Body of pancreas (tissue), 4 donors: Measurements from ENCODE around the gene SYVN1. TPM values are rescaled to one million over a fixed set of nuclear protein-coding genes. Genes with fewer than 3 reads are reported as not detected.

ENCODE experiments used
- ATAC-seq: fragments of 150-250 bp; one replicate; pipeline ENCODE4 v1.9.1; 2016
- DNase-seq, 4 donors: peaks; one replicate each; pipeline ENCODE4 v3.0.0-alpha.2; 2019
- H3K27ac ChIP-seq, 4 donors: fragments of 200-600 bp; sonication (generic); 1 replicate in 3 of 4; 2 replicates in 1 of 4; pipeline versions ENCODE4 v1.5.1 to v1.6.1; 2016 to 2019; ENCODE audit warnings: mild to moderate bottlenecking in 1 of 4, mixed read lengths in 1 of 4, moderate library complexity in 1 of 4
- H3K27me3 ChIP-seq, 2 donors: fragments of 200-600 bp; sonication (generic); one replicate each; pipeline ENCODE4 v1.6.0; 2016; ENCODE audit warnings: mild to moderate bottlenecking in 1 of 2
- H3K36me3 ChIP-seq, 2 donors: fragments of 200-600 bp; sonication (generic); replicated peaks in 1 of 2; 2 replicates each; pipeline ENCODE4 v1.5.1; 2016; ENCODE audit warnings: low read depth in 2 of 2; ENCODE audit not compliant: insufficient read depth in 1 of 2
- H3K4me1 ChIP-seq: fragments of 200-600 bp; sonication (generic); one replicate; pipeline ENCODE4 v1.6.0; 2016
- H3K4me3 ChIP-seq, 2 donors: fragments of 200-600 bp; sonication (generic); 1 replicate in 1 of 2; 2 replicates in 1 of 2; pipeline ENCODE4 v1.5.1; 2016 to 2019
- H3K9me3 ChIP-seq, 3 donors: fragments of 200-600 bp; sonication (generic); 1 replicate in 2 of 3; 2 replicates in 1 of 3; pipeline ENCODE4 v1.5.1; 2016
- POLR2A ChIP-seq, 3 donors: fragments of 450-650 bp; IDR thresholded peaks; one replicate each; pipeline ENCODE4 v1.6.1; 2016; ENCODE audit warnings: antibody characterized with exemption in 3 of 3, mild to moderate bottlenecking in 2 of 3
- WGBS, 2 donors: methylation state at CpG; one replicate each; pipeline ENCODE4 v1.1.5; 2017; 5-methylcytosine and 5-hydroxymethylcytosine counted together
- intact Hi-C: fragments of 100-400 bp; cut with DNase I; formaldehyde crosslinking; loops from one replicate; pipeline ENCODE4 v1.15.1; 2023
- total RNA-seq, 2 donors: library from RNA; depleted of rRNA; stranded (reverse); fragments of >200 nt; gene quantifications; one replicate each; pipeline ENCODE4 v1.1.0, GENCODE V29; 2016
- TF ChIP-seq, protein P1 (sequence below), 7 experiments: fragments of 450-650 bp in 4 of 7; fragments of 200-600 bp in 3 of 7; sonication (generic) in 3 of 7; IDR thresholded peaks; one replicate each; pipeline ENCODE4 v1.5.1; 2016 to 2019; ENCODE audit warnings: antibody characterized with exemption in 7 of 7

Gene SYVN1
- total RNA-seq, 2 donors from 2014 or later = 41.0 to 97.2 TPM

DNA sequence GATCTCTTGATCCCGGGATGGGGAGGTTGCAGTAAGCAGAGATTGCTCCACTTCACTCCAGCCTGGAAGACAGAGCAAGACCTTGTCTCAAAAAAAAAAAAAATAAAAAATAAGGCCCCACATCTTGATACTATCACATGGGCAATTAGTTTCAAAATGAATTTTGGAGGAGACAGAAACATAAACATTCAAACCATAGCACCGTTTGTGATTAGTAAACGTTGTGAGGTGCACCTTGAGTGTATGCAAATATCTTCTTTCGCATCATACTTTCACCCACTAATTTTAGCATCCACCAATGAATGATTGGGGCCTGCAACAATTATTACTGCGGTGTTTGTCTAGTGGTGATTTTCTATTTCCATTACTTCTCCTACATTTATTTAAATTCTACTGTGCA lies 24.7 kb upstream of the SYVN1 start:
- DNase-seq = no peak
- no peak overlapping the region for H3K4me3 ChIP-seq
- 58 to 65% methylated on average over 5 of the region's 5 CpGs for WGBS, 2 donors
- TF ChIP-seq POLR2A (IDR thresholded peaks at IDR 0.05) = no peak
- TF ChIP-seq, protein P1, sequence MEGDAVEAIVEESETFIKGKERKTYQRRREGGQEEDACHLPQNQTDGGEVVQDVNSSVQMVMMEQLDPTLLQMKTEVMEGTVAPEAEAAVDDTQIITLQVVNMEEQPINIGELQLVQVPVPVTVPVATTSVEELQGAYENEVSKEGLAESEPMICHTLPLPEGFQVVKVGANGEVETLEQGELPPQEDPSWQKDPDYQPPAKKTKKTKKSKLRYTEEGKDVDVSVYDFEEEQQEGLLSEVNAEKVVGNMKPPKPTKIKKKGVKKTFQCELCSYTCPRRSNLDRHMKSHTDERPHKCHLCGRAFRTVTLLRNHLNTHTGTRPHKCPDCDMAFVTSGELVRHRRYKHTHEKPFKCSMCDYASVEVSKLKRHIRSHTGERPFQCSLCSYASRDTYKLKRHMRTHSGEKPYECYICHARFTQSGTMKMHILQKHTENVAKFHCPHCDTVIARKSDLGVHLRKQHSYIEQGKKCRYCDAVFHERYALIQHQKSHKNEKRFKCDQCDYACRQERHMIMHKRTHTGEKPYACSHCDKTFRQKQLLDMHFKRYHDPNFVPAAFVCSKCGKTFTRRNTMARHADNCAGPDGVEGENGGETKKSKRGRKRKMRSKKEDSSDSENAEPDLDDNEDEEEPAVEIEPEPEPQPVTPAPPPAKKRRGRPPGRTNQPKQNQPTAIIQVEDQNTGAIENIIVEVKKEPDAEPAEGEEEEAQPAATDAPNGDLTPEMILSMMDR (IDR thresholded peaks at IDR 0.05) = no peak
- no peak for ATAC-seq
- no peaks in the 10 kb centered on the region for H3K4me1 ChIP-seq
- H3K36me3 ChIP-seq = no peaks in the 10 kb centered on the region
- no peaks in the 10 kb centered on the region for H3K9me3 ChIP-seq
- intact Hi-C loops = no loop called here
- no peaks in the 10 kb centered on the region for H3K27me3 ChIP-seq
- H3K27ac ChIP-seq = no peak overlapping the region

DNA sequence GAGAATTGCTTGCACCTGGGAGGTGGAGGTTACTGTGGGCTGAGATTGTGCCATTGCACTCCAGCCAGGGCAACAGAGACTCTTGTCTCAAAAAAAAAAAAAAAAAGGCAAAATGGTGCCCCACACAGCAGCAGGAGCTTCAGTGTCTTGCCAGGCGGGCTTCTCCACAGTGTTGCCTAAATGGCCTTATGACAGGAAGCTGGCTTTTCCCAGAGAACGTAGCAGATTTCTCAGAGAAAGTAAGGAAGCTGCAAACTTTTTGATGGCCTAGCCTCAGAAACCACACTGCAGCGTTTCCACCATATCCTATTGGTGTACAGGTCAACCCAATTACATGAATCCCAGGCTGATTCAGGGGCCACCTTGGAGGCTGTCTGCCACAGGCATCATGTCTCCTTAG lies 23.0 kb upstream of the SYVN1 start:
- ATAC-seq (no peak), DNase-seq (no peak)
- intact Hi-C loops = no loop called here
- Histone ChIP-seq H3K36me3 (no peaks in the 10 kb centered on the region), H3K27ac (no peak overlapping the region), H3K27me3 (no peaks in the 10 kb centered on the region), H3K4me3 (no peak overlapping the region), H3K4me1 (no peaks in the 10 kb centered on the region), H3K9me3 (no peaks in the 10 kb centered on the region)
- WGBS, 2 donors = 74 to 76% methylated on average over 3 of the region's 3 CpGs
- TF ChIP-seq POLR2A (IDR thresholded peaks at IDR 0.05) = no peak
- TF ChIP-seq, protein P1 (IDR thresholded peaks at IDR 0.05) = no peak

DNA sequence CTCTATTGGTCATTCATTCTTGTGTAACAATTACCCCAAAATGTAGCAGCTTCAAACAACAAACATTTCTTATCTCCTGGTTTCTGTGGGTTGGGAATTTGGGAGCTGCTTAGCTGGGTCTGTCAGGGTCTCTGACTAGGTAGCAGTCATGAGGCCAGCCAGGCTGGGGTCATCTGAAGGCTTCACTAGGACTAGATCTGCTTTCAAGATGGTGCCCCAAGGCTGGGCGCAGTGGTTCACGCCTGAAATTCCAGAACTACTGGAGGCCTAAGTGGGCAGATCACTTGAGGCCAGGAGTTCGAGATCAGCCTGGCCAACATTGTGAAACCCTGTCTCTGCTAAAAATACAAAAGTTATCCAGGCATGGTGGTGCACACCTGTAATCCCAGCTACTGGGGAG lies 22.6 kb upstream of the SYVN1 start:
- no peak for TF ChIP-seq POLR2A (IDR thresholded peaks at IDR 0.05)
- TF ChIP-seq, protein P1 (IDR thresholded peaks at IDR 0.05) = no peak
- DNase-seq = no peak
- WGBS, 2 donors = 89 to 95% methylated on average over 3 of the region's 3 CpGs

DNA sequence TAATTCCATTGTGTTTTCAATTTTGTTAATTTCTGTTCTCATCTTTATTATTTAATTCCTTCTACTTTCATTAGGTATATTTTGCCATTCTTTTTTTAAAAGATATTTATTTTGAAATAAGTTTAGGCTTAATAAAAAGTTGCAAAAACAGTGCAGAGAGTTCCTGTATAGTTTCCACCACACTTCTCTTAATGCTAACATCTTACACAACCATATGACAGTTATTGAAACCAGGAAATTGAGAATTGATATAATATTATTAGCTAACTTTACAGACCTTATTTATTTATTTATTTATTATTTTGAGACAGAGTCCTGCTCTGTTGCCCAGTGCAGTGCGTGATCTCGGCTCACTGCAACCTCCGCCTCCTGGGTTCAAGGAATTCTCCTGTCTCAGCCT lies 21.9 kb upstream of the SYVN1 start:
- Histone ChIP-seq H3K4me3 (no peak overlapping the region), H3K4me1 (peaks cover 3% of the 10 kb centered on the region), H3K9me3 (no peaks in the 10 kb centered on the region), H3K27me3 (no peaks in the 10 kb centered on the region), H3K27ac (no peak overlapping the region), H3K36me3 (no peaks in the 10 kb centered on the region)
- DNase-seq (no peak), ATAC-seq (no peak)
- TF ChIP-seq, protein P1 (IDR thresholded peaks at IDR 0.05) = no peak
- no peak for TF ChIP-seq POLR2A (IDR thresholded peaks at IDR 0.05)
- intact Hi-C loops = no loop called here
- 92 to 98% methylated on average over 3 of the region's 3 CpGs for WGBS, 2 donors

More for the DNA sequence above, 22.6 kb upstream of the SYVN1 start:
- ATAC-seq = no peak
- Histone ChIP-seq H3K27ac (no peak overlapping the region), H3K27me3 (no peaks in the 10 kb centered on the region), H3K36me3 (no peaks in the 10 kb centered on the region), H3K4me1 (no peaks in the 10 kb centered on the region), H3K4me3 (no peak overlapping the region), H3K9me3 (no peaks in the 10 kb centered on the region)
- intact Hi-C loops = no loop called here

DNA sequence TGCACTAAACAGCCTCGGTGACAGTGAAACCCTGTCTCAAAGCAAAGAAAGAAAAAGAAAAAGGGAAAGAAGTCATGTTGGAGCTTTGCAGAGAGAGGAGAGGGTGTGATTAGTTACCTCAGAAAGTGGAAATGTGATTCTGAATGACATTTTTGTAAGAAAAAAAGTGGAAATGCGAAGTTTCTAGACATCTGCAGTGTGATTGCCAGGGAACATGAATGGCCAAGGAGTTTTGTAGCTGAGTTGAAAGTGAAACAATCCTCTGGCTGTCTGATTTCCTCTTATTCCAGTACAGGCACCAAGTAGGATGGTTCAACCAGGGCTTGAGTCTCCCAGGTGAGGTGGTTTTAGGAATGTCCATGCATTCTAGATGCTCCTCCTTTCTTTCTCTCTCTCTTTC lies 17.8 kb upstream of the SYVN1 start:
- intact Hi-C loops = no loop called here
- 69 to 83% methylated on average over 2 of the region's 2 CpGs for WGBS, 2 donors

More for the DNA sequence above, 17.8 kb upstream of the SYVN1 start:
- Histone ChIP-seq H3K4me3 (no peak overlapping the region), H3K36me3 (no peaks in the 10 kb centered on the region), H3K4me1 (peaks cover 23% of the 10 kb centered on the region), H3K9me3 (no peaks in the 10 kb centered on the region), H3K27me3 (no peaks in the 10 kb centered on the region), H3K27ac (peak overlapping the region in 1 of 4 donors; percentile 91)
- ATAC-seq (no peak), DNase-seq (no peak)
- TF ChIP-seq POLR2A (IDR thresholded peaks at IDR 0.05) = no peak
- TF ChIP-seq, protein P1 (IDR thresholded peaks at IDR 0.05) = no peak
